Left kidney (tissue), 2 donors: ENCODE measurements around the gene ZNF862. TPM values are rescaled to one million over a fixed set of nuclear protein-coding genes. Genes with fewer than 3 reads are reported as not detected.

Source experiments
- DNase-seq: peaks from one replicate; pipeline ENCODE4 v3.0.0-alpha.2; 2013
- polyA plus RNA-seq: library from polyadenylated mRNA; unstranded; fragments of 120-200 nt; gene quantifications from one replicate; pipeline ENCODE4 v1.2.1, GENCODE V29; 2013; ENCODE audit not compliant: insufficient read length

ZNF862 gene
- polyA plus RNA-seq, 1 donor = 27.0 TPM

GRCh38 chr7:149809215-149809614 is 29.0 kb upstream of the ZNF862 start:
- no peak for DNase-seq

DNA sequence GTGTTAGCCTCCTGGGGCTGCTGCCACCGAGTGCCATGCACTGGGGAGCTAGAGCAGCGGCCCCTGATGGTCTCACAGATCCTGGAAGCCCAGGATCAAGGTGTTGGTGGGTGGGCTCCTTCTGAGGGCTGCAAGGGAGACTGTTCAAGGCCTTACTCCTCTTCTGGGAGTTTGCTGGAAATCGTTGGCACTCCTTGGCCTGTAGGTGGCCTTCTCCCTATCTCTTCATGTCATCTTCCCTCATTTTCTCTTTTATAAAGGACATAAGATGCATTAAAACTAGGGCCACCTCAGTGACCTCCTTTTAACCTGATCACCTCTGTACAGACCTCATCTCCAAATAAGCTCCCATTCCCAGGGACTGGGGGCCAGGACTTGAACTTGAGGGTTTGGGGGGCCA is 27.0 kb upstream of the ZNF862 start:
- no peak for DNase-seq

GRCh38 chr7:149811831-149812490 is 26.2 kb upstream of the ZNF862 start:
- no peak for DNase-seq

DNA sequence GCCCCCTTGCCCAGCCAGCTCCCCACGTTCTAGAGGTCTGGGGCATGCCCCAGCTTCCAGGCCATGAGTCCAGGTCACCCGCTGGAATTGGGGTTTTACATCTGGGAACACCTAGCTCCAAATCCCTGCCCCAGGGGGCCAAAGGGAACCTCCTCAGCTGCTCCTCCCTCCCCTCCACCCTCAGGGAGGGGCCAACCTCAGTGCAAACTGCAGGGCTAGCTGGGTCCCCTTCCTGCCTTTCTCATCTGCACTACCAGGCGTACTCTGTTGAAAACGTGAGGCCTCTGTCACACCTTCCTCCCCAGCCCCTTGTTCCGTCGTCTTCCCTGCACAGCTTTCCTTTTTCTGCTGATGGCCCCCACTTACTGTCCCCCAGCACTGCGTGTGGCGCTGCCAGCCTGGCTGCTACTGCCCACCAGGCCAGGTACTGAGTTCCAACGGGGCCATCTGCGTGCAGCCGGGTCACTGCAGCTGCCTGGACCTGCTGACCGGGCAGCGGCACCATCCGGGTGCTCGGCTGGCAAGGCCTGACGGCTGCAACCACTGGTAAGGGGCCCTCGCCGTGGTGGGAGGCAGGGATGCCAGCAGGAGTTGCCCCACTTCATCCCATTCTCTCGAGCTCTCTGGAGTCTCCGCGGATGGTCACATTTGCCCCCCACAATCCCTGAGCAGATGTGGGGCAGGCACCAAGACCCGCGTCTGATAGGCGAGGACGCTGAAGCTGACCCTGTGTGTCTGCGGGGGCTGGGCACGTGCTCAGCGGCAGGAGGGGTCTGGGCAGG is 24.7 kb upstream of the ZNF862 start:
- DNase-seq = no peak

GRCh38 chr7:149814494-149814893 is 23.7 kb upstream of the ZNF862 start:
- no peak for DNase-seq

DNA sequence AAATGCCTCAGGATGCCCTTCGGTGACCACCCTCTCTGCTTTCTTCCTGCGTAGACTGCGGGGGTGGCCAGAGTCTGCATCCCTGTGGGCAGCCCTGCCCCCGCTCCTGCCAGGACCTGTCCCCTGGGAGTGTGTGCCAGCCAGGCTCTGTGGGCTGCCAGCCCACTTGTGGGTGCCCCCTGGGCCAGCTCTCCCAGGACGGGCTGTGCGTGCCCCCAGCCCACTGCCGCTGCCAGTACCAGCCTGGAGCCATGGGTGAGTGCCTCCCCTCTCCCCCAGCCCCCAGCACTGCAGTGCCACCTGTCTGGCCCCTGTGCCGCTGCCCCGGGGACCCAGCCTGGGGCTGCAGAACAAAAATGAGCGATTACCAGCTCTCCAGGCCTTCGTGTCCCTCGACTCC is 23.1 kb upstream of the ZNF862 start:
- no peak for DNase-seq

DNA sequence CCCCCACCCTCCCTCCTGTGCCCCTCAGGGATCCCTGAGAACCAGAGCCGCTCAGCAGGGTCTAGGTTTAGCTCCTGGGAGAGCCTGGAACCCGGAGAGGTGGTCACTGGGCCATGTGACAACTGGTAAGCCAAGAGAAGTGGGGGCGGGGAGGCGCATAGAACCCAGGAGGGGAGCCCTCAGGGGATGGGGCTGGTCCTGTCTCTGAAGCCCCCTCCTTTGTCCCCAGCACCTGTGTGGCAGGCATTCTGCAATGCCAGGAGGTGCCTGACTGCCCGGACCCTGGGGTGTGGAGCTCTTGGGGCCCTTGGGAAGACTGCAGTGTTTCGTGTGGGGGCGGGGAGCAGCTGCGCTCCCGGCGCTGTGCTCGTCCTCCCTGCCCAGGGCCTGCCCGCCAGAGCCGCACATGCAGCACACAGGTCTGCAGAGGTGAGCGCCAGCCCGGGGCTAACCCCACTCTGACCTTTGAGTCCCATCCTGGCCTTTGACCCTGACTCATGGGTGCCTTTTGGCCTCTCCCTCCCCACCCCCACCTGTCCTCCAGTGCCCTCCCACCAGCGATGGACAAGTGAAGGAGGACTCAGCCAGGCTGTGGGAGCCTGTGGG is 22.4 kb upstream of the ZNF862 start:
- DNase-seq = no peak

DNA sequence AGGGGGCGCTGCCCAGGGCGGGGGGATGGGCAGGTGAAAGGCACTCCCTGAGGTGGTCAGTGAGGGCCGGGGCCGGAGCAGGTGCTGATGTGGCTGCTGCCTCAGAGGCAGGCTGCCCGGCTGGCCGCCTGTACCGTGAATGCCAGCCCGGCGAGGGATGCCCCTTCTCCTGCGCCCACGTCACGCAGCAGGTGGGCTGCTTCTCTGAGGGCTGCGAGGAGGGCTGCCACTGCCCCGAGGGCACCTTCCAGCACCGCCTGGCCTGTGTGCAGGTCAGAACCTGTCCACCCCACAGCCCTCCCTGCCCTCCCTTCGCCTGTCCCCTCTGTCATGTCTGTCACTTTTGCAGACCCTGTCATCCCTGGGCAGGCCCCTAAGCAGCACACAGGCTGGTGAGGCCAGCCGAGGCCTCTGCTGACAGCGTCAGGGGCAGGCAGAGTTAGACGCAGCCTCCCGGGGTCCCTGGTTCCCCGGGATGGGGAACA is 21.9 kb upstream of the ZNF862 start:
- no peak for DNase-seq

GRCh38 chr7:149816794-149817193 is 21.4 kb upstream of the ZNF862 start:
- no peak for DNase-seq

DNA sequence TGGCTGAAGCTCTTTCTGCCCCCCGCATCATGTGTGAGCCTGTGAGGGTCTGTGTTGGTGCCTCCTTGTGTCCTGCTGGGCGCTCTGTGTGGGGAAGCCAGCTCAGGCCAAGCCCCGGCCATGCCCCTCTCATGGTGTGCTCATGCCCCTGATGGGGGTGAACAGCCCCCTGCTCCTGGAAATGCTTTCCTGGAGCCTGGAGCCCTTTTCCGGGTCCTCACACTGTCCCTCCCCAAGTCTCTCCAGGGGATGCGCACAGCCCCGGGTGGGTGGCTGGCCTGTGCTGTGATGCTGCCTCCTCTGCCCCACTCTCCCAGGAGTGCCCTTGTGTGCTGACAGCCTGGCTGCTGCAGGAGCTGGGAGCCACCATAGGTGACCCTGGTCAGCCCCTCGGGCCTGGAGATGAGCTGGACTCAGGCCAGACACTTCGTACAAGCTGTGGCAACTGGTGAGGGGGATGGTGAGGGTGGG is 20.8 kb upstream of the ZNF862 start:
- no peak for DNase-seq

GRCh38 chr7:149817836-149818535 is 20.2 kb upstream of the ZNF862 start:
- no peak for DNase-seq

DNA sequence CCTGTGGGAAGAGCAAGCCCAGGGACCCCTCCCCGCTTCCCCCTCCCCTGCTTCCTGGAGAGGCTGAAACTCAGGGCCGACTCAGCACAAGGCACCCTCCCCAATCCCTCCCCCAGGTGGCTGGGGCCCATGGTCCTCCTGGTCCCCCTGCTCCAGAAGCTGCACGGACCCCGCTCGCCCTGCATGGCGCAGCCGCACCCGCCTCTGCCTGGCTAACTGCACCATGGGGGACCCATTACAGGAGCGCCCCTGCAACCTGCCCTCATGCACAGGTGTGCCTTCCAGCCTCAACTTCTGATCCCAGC is 19.7 kb upstream of the ZNF862 start:
- DNase-seq = no peak

DNA sequence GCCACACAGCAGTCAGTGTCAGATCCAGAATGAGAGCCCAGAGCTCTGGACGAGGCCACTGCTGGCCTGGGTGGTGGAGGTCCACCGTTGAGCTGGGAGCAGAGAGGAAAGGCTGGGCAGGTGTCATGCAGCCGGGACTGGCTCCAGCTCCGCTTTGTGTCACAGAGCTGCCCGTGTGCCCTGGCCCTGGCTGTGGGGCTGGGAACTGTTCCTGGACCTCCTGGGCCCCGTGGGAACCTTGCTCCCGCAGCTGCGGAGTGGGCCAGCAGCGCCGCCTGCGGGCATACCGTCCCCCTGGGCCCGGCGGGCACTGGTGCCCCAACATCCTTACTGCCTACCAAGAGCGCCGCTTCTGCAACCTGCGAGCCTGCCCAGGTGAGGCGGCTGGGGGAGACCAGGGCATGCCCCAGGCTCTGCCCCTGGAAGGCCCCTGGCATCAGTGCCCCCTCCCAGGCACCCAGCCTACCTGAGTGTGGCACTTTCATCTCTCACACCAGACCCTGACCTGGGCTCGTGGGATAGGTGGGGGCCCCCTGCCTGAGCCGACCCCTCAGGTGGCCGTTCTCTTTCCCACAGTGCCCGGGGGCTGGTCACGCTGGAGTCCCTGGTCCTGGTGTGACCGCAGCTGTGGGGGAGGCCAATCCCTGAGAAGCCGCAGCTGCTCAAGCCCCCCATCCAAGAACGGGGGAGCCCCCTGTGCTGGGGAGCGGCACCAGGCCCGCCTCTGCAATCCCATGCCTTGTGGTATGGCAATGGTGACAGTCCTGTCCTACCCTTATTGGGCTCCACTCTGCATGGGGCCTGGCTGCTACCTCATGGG is 18.8 kb upstream of the ZNF862 start:
- no peak for DNase-seq

- no peak for DNase-seq
Observed at GRCh38 chr7:149819961-149820340, 18.2 kb upstream of the ZNF862 start.

DNA sequence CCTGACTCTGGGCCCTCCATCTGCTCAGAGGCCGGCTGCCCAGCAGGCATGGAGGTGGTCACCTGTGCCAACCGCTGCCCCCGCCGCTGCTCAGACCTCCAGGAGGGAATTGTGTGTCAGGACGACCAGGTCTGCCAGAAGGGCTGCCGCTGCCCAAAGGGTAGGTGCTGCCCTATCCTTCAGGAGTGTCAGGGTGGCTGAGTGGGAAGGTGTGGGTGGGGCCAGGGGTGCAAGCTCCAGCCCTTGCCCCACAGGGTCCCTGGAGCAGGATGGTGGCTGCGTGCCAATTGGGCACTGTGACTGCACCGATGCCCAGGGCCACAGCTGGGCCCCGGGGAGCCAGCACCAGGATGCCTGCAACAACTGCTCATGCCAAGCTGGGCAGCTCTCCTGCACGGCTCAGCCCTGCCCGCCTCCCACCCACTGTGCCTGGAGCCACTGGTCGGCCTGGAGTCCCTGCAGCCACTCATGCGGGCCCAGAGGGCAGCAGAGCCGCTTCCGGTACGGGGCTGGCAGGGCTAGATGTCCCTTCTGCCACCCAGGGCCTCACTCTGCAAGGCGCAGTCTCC is 17.5 kb upstream of the ZNF862 start:
- no peak for DNase-seq

DNA sequence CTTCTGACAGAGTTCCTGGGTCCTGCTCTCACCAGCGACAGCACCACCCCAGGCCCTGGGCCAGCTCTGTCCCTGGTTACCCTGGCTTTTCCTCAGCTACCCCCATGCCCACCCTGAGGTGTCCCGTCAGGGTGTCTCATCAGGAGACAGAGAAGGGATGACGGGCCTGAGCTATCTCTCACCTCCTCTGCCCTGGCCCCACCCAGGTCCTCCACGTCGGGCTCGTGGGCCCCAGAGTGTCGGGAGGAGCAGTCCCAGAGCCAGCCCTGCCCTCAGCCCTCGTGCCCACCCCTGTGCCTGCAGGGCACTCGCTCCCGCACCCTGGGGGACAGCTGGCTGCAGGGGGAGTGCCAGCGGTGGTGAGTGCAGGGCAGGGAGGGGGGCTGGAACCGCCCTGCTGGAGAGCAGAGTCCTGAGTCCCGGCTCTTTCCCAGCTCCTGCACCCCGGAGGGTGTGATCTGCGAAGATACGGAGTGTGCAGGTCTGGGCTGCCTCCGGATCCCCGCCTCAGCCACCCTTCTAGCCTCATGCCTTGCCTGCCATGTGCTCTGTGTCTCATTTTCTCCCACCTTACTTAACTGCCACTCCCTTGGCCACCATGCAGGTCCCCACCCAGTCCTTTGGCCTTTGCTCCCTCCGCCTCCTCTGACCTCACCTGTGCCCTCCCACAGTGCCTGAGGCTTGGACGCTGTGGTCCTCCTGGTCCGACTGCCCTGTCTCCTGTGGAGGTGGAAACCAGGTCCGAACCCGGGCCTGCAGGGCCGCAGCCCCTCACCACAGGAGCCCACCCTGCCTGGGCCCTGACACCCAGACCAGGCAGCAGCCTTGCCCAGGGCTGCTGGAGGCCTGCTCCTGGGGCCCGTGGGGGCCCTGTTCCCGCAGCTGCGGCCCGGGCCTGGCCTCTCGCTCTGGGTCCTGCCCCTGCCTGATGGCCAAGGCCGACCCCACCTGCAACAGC is 16.7 kb upstream of the ZNF862 start:
- no peak for DNase-seq

- no peak for DNase-seq
Observed at GRCh38 chr7:149822353-149822943, 15.7 kb upstream of the ZNF862 start.

DNA sequence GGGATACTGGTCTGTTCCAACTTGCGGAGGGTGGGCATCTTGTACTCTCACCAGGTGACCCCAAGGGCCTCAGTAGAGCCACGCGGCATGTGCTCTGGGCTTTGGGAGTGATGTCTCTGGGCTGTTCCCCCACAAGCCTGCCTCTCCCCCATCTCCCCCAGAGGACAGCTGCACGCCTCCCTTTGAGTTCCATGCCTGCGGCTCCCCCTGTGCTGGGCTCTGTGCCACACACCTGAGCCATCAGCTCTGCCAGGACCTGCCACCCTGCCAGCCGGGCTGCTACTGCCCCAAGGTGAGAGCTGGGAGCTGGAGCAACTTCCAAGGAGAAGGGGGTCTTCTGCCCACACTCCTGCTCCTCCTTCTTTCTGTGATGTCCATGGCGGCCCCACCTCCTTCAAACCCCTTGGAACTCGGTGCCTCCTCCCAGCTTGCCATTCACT is 15.0 kb upstream of the ZNF862 start:
- DNase-seq = no peak

DNA sequence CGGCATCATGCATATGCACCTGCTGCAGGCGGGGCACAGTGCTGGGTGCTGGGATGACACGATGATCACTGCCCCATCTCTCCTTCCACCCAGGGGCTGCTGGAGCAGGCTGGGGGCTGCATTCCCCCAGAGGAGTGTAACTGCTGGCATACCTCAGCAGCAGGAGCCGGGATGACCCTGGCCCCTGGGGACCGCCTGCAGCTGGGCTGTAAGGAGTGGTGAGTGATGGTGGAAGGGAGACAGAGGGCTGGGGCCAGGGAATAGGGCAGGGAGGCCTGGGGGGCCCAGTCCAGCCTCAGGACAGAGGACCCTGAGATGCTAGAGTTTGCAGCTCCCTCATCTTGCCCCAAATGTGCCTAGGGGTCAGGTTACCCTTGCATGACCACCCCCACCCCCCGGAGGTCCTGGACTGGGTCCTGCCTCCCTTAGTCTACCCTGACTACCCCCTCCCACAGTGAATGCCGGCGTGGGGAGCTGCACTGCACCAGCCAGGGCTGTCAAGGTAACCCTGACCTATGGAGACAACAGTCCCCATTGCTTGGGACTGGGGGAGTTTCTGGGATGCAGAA is 14.5 kb upstream of the ZNF862 start:
- DNase-seq = no peak
